ENCODE data around the gene PTPRN2. TPM values are rescaled to one million over a fixed set of nuclear protein-coding genes. Genes with fewer than 3 reads are reported as not detected.

Gene PTPRN2
- total and polyA plus RNA-seq, 2 of the 8 experiments (the other 6 are each of a cell fraction or from before 2014, with no cell fraction given): 2.6 to 4.5 TPM

GRCh38 chr7:157907091-157907490 is 680.5 kb downstream of the PTPRN2 start (continued):
- TF ChIP-seq CTCF (IDR thresholded peaks at IDR 0.05; ENCODE audit: control extremely low read depth in 1 of 3, insufficient read depth in 1 of 3, low read depth in 1 of 3, low read length in 3 of 3) (no peak), SAP30 (IDR thresholded peaks at IDR 0.05; ENCODE audit: insufficient read depth, insufficient replicate concordance, low read length) (no peak), POLR2AphosphoS5 (IDR thresholded peaks at IDR 0.05; ENCODE audit: low read depth, low read length) (no peak), RNF2 (IDR thresholded peaks at IDR 0.05; ENCODE audit: borderline replicate concordance, low read depth, low read length, missing control alignments, poor library complexity, severe bottlenecking) (no peak), SP4 (IDR thresholded peaks at IDR 0.05; ENCODE audit: low read length) (no peak)

Data from H1 (cell line).